NT2/D1 (cell line): ENCODE data around the gene CAGE1.

ENCODE experiments used
- SUZ12 ChIP-seq: IDR thresholded peaks from 2 replicates; pipeline ENCODE4 v1.6.1; 2011; ENCODE audit not compliant: insufficient read length, insufficient read depth; ENCODE audit errors: extremely low read depth
- YY1 ChIP-seq: IDR thresholded peaks from 2 replicates; pipeline ENCODE4 v1.6.1; 2011; ENCODE audit not compliant: insufficient read length, insufficient read depth

- TF ChIP-seq YY1 (no peak), SUZ12 (no peak)
Observed at GRCh38 chr6:7431313-7431673, 41.8 kb upstream of the CAGE1 start.
